GM23338 (cell line): ENCODE results near the gene TTC27.

Experiments used
- CREB1 ChIP-seq: fragments of 250-450 bp; sonication (Bioruptor Pico); IDR thresholded peaks from 2 replicates; pipeline ENCODE4 v1.5.0; 2020; ENCODE audit warnings: low read depth, mild to moderate bottlenecking, moderate library complexity
- EZH2 ChIP-seq: fragments of 200-600 bp; sonication (generic); IDR thresholded peaks from one replicate; pipeline ENCODE4 v1.8.0; 2017; ENCODE audit warnings: antibody characterized with exemption, mild to moderate bottlenecking, low read depth; ENCODE audit not compliant: unreplicated experiment
- EZH2phosphoT487 ChIP-seq: fragments of 200-600 bp; sonication (generic); IDR thresholded peaks from one replicate; pipeline ENCODE4 v1.8.1; 2018; ENCODE audit warnings: antibody characterized with exemption; ENCODE audit not compliant: unreplicated experiment
- POLR2AphosphoS5 ChIP-seq: IDR thresholded peaks from 2 replicates; pipeline ENCODE4 v1.6.1; 2016; ENCODE audit warnings: antibody characterized with exemption, low read depth
- STAT1 ChIP-seq: IDR thresholded peaks from one replicate; pipeline ENCODE4 v1.6.1; 2016; ENCODE audit warnings: antibody characterized with exemption; ENCODE audit not compliant: unreplicated experiment
- TF ChIP-seq, protein P1 (sequence below), 2 experiments: fragments of 200-600 bp in 1 of 2; sonication (generic) in 1 of 2; conservative IDR thresholded peaks; 2 replicates each; pipeline versions ENCODE4 v1.5.1 to v1.6.1; 2016 to 2017; ENCODE audit warnings: antibody characterized with exemption in 2 of 2, low read depth in 2 of 2, mild to moderate bottlenecking in 2 of 2, moderate library complexity in 1 of 2
- TF ChIP-seq, protein P2 (sequence below): IDR thresholded peaks from one replicate; pipeline ENCODE4 v1.6.1; 2018; ENCODE audit warnings: antibody characterized with exemption; ENCODE audit not compliant: unreplicated experiment

DNA sequence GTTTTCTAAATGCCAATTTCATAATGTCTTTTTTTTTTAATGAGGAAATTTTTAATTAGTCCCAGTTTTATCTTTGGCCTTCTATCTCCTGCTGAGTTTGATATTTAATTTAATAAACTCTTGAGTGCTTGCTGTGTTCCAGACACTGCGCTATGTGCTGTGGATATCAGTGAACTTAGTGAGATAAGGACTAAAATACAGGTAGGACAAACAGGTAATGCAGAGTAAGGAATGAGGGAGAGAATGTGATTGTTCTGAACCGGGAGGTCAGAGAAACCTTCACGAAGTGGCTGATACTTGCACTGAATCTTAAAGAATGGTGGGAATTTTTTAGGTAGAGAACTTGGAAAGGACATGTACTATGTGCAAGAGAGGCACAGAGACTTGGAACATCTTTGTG lies 28.2 kb downstream of the TTC27 start:
- TF ChIP-seq EZH2phosphoT487 (no peak), POLR2AphosphoS5 (no peak), EZH2 (no peak), STAT1 (no peak), CREB1 (no peak)
- TF ChIP-seq, protein P1, sequence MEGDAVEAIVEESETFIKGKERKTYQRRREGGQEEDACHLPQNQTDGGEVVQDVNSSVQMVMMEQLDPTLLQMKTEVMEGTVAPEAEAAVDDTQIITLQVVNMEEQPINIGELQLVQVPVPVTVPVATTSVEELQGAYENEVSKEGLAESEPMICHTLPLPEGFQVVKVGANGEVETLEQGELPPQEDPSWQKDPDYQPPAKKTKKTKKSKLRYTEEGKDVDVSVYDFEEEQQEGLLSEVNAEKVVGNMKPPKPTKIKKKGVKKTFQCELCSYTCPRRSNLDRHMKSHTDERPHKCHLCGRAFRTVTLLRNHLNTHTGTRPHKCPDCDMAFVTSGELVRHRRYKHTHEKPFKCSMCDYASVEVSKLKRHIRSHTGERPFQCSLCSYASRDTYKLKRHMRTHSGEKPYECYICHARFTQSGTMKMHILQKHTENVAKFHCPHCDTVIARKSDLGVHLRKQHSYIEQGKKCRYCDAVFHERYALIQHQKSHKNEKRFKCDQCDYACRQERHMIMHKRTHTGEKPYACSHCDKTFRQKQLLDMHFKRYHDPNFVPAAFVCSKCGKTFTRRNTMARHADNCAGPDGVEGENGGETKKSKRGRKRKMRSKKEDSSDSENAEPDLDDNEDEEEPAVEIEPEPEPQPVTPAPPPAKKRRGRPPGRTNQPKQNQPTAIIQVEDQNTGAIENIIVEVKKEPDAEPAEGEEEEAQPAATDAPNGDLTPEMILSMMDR (conservative IDR thresholded peaks at IDR 0.05; ENCODE audit: low read depth in 2 of 2) = no peak
- TF ChIP-seq, protein P2, sequence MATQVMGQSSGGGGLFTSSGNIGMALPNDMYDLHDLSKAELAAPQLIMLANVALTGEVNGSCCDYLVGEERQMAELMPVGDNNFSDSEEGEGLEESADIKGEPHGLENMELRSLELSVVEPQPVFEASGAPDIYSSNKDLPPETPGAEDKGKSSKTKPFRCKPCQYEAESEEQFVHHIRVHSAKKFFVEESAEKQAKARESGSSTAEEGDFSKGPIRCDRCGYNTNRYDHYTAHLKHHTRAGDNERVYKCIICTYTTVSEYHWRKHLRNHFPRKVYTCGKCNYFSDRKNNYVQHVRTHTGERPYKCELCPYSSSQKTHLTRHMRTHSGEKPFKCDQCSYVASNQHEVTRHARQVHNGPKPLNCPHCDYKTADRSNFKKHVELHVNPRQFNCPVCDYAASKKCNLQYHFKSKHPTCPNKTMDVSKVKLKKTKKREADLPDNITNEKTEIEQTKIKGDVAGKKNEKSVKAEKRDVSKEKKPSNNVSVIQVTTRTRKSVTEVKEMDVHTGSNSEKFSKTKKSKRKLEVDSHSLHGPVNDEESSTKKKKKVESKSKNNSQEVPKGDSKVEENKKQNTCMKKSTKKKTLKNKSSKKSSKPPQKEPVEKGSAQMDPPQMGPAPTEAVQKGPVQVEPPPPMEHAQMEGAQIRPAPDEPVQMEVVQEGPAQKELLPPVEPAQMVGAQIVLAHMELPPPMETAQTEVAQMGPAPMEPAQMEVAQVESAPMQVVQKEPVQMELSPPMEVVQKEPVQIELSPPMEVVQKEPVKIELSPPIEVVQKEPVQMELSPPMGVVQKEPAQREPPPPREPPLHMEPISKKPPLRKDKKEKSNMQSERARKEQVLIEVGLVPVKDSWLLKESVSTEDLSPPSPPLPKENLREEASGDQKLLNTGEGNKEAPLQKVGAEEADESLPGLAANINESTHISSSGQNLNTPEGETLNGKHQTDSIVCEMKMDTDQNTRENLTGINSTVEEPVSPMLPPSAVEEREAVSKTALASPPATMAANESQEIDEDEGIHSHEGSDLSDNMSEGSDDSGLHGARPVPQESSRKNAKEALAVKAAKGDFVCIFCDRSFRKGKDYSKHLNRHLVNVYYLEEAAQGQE = no peak
